Hematopoietic multipotent progenitor cell treated with erythropoietin and hydrocortisone succinate and interleukin-3 and kit ligand, for 8 days (in vitro differentiated cells): ENCODE results near the gene WRAP73.

Experiments used
- DNase-seq: peaks from one replicate; pipeline ENCODE4 v3.0.0-alpha.2; 2015

Gene WRAP73

DNA sequence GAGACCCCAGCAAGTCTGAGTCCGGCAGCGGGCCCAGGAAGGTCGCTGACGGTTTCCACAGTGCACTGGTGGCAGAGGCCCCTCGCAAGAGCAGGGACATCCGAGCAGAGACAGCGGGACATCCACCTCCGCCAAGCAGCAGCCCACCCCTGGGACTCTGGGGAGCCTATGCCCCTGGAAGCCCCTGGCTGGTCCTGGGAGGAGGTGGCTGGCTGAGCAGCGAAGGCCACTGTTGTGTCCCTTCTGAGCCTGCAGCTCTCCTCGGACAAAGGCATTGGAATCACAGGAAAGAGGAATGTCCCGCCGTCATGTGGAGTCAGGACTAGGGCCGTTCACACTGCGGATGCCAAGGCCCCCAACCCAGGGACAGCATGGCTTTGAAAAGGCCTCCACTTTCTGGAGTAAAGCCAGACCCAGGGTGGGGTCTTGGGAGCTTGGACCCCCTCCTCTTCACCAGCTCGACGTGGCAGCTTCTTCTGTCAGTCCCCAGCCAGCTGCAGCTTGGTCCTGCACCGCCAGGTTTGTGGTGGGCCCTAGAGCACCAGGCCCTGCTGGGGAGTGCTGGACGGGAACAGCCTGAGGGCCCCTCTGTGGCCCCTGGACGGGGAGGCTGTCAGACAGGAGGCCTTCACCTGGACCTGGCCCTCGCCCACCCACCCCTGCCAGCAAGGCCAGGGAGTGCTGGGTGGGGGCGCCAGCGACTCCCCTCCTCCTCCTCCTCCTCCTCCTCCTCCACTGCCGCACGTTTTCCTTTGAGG lies 40.0 kb downstream of the WRAP73 start:
- DNase-seq: no peak

DNA sequence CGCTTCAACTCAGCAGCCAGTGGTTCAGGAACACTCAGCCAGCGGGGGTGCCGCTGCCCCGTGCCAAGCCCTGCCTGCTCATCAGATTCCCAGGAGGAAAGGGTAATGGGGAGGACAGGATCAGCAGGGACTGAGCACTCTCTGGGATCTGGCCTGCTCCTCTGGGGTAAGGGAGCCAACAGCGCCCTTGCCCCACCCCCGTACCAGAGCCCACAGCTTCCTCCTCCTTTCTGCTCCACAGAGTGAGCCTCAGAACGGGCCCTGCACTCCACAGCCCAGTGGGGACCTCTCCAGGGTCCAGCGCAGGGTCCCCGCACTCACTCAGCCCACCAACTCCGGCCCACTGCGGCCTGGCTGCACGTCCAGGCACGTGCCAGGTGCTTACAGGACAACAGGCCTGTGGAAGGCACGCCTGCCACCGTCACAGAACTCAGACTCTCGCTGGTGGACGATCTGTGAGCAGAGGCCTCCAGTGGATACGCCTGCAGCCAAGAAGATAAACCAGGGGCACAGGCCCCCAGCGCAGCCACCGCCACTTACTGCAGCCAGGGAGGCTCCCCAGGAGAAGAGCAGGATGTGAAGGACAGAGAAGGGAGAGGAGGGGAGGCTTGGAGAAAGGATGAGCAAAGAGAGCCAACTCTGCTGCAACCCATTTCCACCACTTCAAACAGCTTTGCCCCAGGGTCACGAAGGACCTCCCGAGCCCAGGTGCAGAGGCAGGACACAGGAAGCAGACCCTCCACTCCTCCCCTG lies 40.7 kb downstream of the WRAP73 start:
- DNase-seq: no peak

DNA sequence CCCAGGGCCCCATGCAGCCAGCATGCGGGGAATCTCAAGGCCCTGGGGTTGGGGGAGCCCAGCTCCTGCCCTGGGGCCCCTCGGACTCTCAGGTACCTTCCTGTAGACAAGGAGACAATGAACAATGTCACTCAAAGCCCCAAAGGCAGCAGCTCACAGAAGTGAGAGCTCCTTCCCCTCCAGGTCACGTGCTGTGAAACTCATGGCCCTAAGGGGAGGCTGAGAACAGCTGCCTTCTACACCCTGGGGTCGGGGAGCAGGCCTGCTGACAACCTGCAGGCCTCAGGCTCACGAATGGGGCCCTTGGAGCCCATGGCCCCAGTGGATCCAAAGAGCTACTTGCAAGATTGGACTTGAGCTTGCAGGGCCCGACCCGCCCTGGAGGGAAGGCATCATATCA lies 41.7 kb downstream of the WRAP73 start:
- no peak for DNase-seq

DNA sequence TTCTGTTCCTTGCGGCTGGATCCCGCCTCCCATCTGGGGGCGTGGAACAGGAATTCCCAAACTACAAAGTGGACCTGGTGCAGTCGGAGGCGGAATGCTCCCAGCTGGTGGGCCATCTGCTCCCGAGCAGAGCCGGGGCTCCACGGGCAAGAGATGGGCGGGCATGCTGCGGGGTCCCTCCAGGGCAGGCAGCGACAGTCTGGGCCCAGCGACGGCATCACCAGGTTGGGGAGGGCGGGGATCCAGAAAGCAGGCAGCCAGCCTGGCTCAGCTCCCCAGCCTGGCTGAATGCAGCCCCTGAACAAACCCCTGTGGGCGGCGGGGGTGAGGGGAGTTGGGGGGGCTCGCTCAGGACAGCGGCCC lies 42.2 kb downstream of the WRAP73 start:
- DNase-seq: no peak

DNA sequence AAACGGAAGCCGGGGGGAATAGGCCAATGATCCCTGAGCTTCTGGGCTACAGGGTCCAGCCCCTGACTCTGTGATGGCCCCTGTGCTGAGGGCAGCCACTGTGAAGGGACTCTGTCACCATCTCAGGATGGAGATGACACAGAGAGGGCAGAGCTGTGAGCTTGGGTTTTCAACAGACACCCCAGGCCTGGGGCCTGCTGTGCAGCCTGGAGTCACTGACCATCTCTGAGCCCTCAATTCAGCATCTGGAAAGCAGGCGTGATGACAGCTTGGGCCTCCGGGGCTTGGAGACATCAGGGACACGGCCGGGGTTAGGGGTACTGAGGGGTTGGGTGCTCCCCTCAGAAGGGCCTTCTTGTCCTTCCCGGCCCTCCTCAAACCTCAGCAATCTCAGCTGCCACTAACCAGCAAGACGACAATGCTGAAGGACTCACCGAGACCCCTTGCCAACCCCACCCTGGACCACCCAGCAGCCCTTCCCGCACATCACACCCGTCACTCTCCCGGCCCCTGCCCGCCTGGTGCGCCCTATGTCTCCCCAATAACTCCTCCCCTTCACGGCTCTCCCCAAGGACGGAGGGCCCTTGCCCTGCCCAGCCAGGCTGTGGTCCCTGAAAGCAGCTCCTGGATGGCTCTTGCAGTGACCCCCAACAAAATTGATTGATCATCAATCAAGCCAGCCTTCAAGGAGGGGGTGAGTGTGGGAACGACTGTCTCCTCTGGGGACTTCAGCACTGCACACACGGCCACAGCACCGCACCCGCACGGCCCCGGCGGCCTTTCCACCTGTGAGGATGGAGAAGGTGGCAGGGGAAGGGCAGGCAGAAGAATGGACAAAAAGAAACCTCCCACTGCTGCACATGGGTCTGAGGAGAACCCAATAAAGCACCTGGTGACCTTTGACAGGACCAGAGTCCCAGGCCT lies 42.9 kb downstream of the WRAP73 start:
- DNase-seq: no peak

DNA sequence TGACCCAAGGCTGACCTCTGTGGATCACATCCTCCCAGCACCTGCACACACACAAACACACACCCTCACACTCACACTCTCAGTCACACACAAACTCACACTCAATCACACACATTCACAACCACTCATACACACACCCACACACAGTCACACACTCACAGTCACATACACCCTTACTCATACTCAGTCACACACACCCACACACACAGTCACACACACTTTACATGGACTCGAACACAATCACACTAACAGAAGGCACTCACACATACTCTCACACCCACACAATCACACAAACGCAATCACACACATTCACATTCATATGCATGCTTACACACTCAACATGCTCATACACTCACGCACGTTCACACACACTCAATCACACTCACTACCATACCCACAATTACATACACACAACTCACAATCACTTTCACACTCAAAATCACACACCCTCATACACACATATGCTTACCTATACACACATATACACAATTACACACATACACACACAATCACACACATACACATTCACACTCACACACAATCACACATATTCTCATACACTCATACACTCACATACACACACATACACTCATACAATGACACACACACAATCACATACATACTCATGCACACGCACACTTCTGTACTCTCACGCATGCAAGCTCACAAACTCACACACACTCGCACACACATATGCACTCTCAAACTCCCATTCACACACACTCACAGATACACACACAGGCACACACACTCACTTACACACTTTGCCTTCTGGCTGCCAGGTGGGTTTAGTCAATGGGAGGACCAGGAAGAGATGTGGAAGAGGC lies 44.7 kb downstream of the WRAP73 start:
- DNase-seq: no peak

DNA sequence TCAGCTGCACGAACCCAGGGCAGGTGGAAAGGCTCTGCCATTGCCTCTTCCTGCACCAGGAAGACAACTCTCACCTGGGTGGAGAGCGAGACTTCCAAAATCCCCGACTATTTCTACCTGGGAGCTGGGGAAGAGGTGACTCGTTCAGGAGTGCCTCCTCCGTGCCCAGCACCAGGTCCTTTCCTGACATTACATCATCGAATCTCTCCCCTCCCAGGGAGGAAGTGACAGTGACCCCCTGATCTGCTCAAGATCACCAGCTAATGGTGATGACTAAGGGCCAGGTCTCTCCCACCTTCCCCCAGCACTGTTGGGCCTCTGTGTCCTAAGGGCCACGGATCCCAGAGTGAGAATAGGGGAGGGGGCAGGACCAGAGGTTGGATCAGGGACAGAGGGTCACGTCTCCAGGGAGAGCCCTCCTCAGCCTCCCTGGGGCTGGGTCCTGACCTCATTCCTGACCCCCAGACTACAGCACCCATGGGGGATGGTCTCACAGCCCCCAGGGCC lies 45.4 kb downstream of the WRAP73 start:
- no peak for DNase-seq

DNA sequence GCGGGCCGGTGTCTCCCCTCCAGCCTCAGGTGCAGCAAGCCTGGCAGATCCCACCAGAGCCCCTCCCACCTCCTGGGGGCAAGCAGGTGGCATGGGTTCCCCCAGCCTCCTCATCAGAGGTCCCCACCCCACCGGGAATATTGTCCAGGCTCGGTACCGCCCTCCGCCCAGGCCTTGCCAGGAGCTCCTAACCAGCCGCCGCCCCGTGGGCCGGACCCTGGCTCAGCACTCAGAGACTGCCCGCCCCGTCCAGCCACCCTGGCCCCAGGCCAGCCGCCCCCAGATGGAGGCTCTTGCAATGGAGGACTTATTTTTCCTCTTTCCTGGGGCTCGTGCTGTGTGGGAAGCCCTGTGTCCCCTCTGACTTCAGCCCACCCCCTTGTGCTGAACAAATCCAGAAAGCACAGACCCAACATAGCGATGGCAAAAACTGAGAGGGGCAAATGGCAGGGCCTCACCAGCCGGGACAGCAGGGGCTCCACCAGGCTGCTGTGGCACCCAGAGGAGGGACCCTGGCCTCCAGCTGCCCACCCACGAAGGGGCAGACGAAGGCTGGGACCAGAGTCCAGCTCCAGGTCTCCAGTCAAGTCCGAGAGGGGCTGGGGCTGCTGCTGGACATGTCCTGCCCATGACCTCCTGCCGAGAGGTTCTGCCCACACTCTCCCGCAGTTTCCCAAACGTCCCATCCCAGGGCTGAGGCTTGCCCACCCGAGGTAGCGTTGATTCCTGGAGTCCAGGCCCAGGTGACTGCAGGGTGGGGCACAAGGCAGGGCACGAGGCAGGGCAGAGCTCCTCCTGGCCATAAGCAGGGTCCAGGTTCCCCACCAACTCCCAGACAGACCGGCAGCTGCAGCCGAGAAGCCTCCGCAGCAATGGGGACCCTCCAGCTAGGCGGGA lies 46.1 kb downstream of the WRAP73 start:
- DNase-seq: no peak

DNA sequence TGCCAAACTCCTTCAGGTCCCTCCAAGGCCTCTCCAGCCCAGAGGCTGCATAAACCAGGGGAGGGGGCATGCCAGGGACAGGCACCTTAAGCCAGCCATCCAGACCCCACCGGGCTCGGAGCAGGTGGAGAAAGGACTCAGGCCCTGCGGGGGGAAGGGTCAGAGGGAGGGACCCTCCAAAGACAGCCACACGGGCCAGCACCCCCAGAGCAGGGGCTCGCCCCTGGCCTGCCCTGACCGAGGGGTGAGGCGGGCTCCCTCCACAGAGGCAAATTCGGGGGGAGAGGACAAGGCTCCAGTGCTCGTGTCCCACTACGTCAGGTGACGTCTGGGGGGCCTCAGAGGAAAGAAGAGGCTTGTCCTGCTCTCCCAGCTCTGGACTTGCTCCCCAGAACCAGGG lies 46.7 kb downstream of the WRAP73 start:
- DNase-seq: no peak

DNA sequence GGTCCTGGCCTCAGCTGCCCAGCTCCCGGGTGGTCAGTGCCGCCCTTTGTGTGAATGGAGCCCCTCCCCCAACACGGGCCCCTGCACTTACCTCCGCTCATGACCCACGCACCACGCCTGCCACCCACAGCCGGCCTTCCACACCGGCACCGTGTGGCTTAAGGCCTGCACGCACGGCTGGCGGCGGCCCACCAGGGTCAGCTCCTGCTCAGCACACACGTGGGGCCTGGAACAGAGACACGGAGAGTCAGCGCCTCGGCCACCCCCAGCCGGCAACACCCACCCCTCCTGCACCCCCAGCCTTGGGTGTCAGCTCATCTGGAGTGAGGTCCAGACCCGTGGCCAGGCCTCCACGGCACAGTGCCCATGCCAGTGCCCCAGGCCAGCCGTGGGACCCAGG lies 47.5 kb downstream of the WRAP73 start:
- DNase-seq: no peak

DNA sequence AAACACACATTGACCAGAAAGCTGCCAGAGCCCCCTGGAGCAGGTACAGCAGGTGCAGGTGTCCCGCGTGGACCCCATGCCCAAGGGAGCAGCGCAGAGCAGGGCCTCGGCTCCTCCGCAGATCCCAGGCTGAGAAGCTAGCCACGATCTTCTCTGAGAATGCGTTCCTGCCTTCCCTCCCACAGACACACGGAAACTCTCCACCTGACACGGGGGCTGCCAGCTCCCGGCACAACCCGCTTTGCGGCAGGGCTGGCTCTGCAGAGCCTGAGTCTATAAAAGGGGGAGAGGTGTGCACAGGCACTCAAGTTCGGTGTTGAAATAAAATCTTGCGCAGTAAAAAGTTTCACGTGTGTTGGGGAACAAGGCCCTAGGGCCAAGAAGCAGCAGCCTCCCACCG lies 48.2 kb downstream of the WRAP73 start:
- no peak for DNase-seq

DNA sequence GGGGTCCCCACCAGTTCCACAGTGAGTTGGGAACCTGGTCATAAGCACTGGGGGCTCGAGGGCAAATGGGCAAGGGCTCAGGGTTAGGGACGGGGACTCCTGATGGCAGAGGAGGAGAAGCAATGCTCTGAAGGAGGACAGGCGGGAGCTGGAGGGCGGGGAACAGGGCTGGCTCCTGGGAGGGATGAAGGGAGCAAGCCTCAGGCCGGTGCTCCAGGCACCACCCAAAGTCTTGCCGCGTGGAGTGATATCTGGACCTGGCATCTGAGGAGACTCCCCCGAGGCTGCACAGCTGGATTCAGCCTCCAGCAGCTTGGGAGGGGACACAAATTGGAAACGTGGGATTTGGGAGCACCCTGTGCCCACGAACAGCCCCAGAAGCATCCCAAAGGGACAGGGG lies 49.5 kb downstream of the WRAP73 start:
- no peak for DNase-seq

DNA sequence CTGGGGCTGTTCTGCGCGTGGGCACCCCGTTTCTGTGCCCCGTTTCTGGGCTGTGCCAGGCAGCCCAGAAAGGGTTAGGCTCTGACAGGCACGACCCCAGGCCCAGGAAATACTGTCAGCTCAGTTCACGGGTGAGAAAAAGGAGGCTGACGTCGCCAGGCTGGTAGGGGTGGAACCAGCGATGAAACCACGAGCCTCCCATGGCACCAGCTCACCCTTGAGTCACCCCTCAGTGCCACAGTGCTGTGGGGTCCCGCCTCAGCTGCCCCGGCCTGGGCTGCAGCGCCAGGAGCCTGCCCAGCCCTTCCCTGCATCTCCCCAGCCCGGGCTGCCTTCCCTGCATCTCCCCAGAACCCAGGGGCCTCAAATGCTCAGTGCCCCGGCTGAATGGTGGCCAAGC lies 50.1 kb downstream of the WRAP73 start:
- no peak for DNase-seq

DNA sequence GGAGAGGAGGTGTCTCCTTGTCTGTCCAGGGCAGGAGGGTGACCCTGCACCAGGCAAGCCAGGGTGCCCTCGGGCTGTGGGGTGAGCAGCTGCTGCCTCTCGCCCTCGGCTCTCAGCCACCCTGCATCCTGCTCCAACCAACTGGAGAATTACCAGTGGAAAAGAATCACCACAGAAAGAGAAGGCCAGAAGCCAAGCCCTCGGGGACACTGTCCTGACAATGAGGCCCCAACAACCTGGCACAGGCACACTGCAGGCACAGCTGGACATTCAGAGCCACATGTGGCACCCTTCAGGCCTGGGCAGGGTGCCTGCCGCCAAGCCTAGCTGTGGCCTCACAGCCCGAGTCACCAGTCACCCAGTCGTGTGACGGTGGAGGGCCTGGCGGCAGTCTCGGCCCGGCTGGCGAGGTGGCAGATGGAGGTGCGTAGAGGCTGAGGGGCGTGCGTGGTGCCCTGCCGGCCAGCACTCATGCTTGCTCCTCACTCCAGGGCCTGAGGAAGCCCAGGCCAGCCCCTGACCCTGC lies 50.6 kb downstream of the WRAP73 start:
- DNase-seq: no peak

DNA sequence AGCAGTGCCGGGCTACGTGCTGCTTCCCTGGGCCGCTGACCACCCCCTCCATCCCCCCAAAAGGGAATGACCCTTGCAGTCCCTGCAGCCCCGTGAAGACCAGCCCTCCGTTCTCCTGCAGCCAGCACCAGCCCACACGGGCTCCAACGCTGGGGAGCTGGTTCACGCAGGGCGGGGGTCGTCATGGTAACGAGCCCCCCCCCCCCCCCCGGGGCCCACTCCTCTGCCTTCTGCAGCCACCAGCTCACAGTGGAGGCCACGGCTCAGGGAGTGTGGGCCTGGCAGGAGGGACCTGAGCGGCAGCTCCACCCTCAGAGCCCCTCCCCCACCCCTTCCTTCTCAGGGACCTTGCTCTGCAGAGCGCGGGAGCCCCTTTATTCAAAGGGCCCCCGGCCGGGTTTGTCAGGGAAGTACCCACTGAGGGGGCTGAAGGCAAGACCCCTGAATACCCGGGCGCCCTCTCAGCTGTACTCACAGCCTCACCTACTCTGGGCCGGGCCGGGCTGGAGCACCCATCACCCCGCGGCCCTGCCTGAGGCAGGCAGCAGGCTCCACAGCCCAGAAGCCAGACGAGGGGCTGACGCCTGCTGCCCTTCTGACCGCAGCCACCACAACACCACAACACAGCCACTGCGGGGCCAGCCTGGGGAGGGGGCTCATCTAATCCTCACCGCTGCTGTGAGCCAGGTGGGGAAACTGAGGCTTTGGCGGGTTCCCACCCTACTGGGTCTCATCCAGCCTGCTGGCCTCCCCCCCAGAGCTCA lies 51.2 kb downstream of the WRAP73 start:
- no peak for DNase-seq

DNA sequence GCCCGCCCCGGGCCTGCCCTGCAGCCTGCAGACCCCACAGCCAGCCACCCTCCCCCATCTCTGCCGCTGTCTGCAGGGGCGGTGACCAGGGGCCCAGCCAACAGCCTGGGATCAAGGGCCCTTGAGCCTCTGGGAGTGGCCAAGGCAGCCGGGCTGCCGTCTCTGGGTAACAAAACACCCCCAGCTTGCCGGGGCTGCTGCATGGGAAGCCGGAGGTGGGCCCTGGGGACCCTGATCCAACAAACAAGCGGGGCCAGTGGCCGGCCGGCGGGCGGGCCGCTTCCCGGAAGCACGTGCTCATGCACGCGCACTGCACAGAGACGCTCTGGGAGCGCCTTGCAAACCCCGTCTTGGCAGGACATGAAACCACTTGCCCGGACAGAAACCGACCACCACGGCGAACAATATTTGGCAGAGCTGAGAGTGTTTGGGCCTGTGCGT lies 51.8 kb downstream of the WRAP73 start:
- no peak for DNase-seq

DNA sequence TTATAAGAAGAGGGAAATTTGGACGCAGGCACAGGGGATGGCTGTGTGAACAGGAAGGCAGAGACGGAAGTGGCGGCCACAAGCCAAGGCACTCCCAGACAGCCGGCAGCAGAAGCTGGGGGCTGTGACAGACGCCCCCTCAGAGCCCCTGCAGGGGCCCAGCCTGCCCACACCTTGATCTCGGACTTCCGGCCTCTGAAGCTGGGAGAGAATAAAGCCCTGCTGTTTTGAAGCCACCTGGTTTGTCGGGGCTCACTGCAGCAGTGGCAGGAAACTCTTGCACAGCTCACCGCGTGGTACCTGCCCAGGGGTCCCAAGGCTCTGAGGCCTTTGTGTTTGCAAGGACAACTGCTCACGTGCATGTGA lies 52.3 kb downstream of the WRAP73 start:
- DNase-seq: no peak

DNA sequence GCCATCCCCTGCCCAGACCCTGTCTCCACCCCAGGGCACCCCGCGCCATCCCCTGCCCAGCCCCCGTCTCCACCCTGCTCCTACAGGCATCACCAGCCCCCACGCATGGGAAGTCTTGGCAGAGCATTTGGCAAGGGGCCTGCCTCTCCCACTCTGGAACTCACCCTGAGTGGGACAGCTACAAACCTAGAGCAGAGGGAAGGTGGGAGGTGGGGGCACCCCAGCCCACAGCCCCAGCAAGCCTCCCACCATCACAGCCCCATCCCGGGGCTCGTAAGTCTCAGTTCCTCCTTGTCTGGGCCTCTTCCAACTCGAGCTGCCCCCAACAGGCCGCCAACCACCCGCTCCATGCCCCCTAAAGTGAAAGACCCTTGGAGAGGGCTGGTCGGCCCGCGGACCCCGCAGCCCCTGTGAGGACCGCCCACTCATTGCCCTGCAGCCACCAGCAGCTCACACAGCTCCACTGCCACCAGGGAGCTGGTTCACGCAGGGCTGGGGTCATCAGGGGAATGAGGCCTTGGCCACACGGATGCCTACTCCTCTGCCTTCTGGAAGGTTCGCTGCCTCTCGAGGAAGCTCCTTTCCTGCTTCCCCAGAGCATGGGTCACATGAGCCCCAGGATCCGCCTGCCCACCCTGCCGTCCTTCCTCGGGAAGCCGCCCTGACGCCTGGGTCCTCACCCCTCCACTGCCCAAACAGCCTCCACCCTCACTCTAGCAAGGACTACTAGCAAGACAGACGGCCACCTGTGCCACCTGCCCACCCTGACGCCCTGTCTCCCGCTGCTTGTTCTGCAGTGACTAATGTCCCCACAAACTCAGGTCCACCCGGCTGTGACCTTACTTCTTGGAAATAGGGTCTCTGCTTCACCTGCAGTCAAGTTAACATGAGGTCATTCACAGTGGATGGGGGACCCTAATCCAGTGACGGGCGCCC lies 53.0 kb downstream of the WRAP73 start:
- no peak for DNase-seq

DNA sequence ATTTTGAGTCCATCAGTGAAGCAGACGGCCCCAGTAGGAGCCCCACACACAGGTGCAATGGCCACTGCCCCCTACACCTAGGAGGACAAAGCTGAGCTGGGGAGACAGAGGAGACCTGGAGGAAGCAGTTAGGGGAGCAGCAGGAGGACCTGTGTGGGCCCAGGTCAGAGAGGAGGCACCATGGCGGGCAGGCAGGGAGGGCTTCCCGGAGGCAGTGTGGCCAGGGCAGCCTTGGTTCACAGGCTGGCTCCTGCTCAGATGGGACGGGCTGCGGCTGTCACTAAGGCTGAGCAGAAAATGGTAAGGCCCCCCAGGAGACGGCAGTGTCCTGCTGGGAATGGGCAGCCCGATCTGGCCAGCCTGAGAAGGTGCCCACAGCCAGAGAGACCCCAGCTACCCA lies 54.0 kb downstream of the WRAP73 start:
- no peak for DNase-seq
